ENCODE results near the gene GNA12. TPM values are rescaled to one million over a fixed set of nuclear protein-coding genes. Genes with fewer than 3 reads are reported as not detected.
"Not testable (repeated sequence)": the region's sequence is repeated elsewhere in the genome, so short reads cannot be mapped to it uniquely, and the experiment has no call there.

GNA12 gene
- total RNA-seq, 1 donor from 2014 or later: 31.7 TPM

GRCh38 chr7:2757904-2758672 lies 86.0 kb downstream of the GNA12 start:
- intact Hi-C loops (cut with micrococcal nuclease): loop anchor here (1.0 to 5.0 kb wide), 11 partner anchors 15 to 334 kb away; partner anchors contain the start of genes CARD11, GNA12 and TTYH3

GRCh38 chr7:2757361-2757903 lies 86.7 kb downstream of the GNA12 start:
- intact Hi-C loops (cut with micrococcal nuclease): loop anchor here (5.0 kb wide), 1 partner anchor 310 kb away; no protein-coding TSS in a partner anchor

- intact Hi-C loops (cut with micrococcal nuclease): loop anchor here (5.0 kb wide), 1 partner anchor 312 kb away; no protein-coding TSS in a partner anchor
Observed at GRCh38 chr7:2755531-2755930, 88.6 kb downstream of the GNA12 start.

- intact Hi-C loops (cut with micrococcal nuclease): loop anchor here (5.0 kb wide), 1 partner anchor 312 kb away; no protein-coding TSS in a partner anchor
Observed at GRCh38 chr7:2754912-2755311, 89.2 kb downstream of the GNA12 start.

- intact Hi-C loops (cut with micrococcal nuclease): no loop called here
Observed at GRCh38 chr7:2754086-2754485, 90.0 kb downstream of the GNA12 start.

GRCh38 chr7:2753148-2753547 lies 91.0 kb downstream of the GNA12 start:
- intact Hi-C loops (cut with micrococcal nuclease): no loop called here

GRCh38 chr7:2751086-2751485 lies 93.0 kb downstream of the GNA12 start:
- intact Hi-C loops (cut with micrococcal nuclease): no loop called here

- intact Hi-C loops (cut with micrococcal nuclease): no loop called here
Observed at GRCh38 chr7:2750004-2750407, 94.1 kb downstream of the GNA12 start.

- intact Hi-C loops (cut with micrococcal nuclease): not testable (repeated sequence)
Observed at GRCh38 chr7:2748684-2749083, 95.4 kb downstream of the GNA12 start.

- intact Hi-C loops (cut with micrococcal nuclease): not testable (repeated sequence)
Observed at GRCh38 chr7:2743523-2744185, 100.5 kb downstream of the GNA12 start.

- intact Hi-C loops (cut with micrococcal nuclease): no loop called here
Observed at GRCh38 chr7:2738766-2739549, 105.2 kb downstream of the GNA12 start.

GRCh38 chr7:2737771-2738540 lies 106.2 kb downstream of the GNA12 start:
- intact Hi-C loops (cut with micrococcal nuclease): no loop called here

GRCh38 chr7:2737005-2737743 lies 106.9 kb downstream of the GNA12 start:
- intact Hi-C loops (cut with micrococcal nuclease): not testable (repeated sequence)

GRCh38 chr7:2736411-2736914 lies 107.6 kb downstream of the GNA12 start:
- intact Hi-C loops (cut with micrococcal nuclease): no loop called here

- intact Hi-C loops (cut with micrococcal nuclease): no loop called here
Observed at GRCh38 chr7:2735744-2736143, 108.4 kb downstream of the GNA12 start.

GRCh38 chr7:2734751-2735571 lies 109.1 kb downstream of the GNA12 start:
- intact Hi-C loops (cut with micrococcal nuclease): no loop called here

- intact Hi-C loops (cut with micrococcal nuclease): no loop called here
Observed at GRCh38 chr7:2734084-2734686, 109.9 kb downstream of the GNA12 start.

- intact Hi-C loops (cut with micrococcal nuclease): no loop called here
Observed at GRCh38 chr7:2732959-2733584, 111.0 kb downstream of the GNA12 start.

All from T-helper 1 cell treated with Interleukin-12 subunit alpha and Interleukin-12 subunit beta and Interleukin-4 antibody, amounts not matched to agents 30 ng/mL and 1 ng/mL, for 36 hours (primary cell).